ENCODE results near the gene GMDS.

GMDS gene

DNA sequence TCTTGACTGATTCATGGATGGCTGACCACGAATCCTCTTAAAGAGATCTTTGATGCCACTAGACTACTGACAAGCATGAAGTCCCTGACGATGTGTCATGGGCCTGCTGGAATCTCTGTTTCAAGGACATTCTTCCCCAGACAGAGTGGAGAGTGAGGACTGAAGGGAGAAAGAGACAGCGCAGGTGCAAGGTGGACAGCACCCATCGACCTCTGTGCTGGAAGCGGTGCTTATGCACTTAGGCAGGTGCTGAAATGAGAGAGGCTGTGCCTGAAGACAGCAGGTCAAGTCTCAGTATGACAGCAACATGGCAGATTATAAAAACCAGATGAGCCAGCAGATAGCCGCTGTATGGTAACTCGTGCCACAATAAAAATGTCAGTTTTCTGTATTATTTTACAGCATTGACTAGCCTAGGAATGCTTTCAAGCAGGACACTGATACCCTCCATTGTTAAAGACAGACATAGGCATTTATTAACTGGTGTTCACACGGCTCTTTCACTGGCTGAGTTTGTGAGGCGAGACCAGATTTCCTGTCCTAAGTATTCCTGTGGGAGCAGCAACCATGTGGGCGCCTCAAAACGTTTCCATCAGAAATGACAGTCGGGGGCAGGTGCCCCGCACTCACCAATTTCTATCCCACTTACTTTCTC is 588.2 kb downstream of the GMDS start:
- Histone ChIP-seq H3K4me3 (ENCODE audit: low read length) (no peak overlapping the region), H3K9ac (ENCODE audit: low read length) (no peak overlapping the region), H3K9me2 (replicated peaks; ENCODE audit: insufficient read depth, low read length) (no peaks in the 10 kb centered on the region), H3K4me1 (ENCODE audit: low read length) (no peaks in the 10 kb centered on the region), H2AFZ (ENCODE audit: low read length) (no peak overlapping the region), H3K36me3 (replicated peaks; ENCODE audit: insufficient read depth, low read length) (no peaks in the 10 kb centered on the region), H3K27ac (ENCODE audit: low read length) (no peak overlapping the region), H3K79me2 (ENCODE audit: low read length) (no peaks in the 10 kb centered on the region), H3K9me3 (replicated peaks; ENCODE audit: insufficient read depth, low read length) (no peaks in the 10 kb centered on the region), H3K4me2 (ENCODE audit: low read depth, low read length) (no peak overlapping the region), H4K20me1 (ENCODE audit: insufficient read depth, low read length) (no peaks in the 10 kb centered on the region), H3K27me3 (replicated peaks; ENCODE audit: insufficient read depth, low read length) (no peaks in the 10 kb centered on the region), H3F3A (ENCODE audit: insufficient read depth, low read length) (no peaks in the 10 kb centered on the region)
- TF ChIP-seq, protein P1, sequence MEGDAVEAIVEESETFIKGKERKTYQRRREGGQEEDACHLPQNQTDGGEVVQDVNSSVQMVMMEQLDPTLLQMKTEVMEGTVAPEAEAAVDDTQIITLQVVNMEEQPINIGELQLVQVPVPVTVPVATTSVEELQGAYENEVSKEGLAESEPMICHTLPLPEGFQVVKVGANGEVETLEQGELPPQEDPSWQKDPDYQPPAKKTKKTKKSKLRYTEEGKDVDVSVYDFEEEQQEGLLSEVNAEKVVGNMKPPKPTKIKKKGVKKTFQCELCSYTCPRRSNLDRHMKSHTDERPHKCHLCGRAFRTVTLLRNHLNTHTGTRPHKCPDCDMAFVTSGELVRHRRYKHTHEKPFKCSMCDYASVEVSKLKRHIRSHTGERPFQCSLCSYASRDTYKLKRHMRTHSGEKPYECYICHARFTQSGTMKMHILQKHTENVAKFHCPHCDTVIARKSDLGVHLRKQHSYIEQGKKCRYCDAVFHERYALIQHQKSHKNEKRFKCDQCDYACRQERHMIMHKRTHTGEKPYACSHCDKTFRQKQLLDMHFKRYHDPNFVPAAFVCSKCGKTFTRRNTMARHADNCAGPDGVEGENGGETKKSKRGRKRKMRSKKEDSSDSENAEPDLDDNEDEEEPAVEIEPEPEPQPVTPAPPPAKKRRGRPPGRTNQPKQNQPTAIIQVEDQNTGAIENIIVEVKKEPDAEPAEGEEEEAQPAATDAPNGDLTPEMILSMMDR (IDR thresholded peaks at IDR 0.05; ENCODE audit: low read length) = no peak
- TF ChIP-seq EZH2 (optimal IDR thresholded peaks at IDR 0.05; ENCODE audit: low read depth, low read length) = no peak
- no peak for TF ChIP-seq EZH2phosphoT487 (IDR thresholded peaks at IDR 0.05; ENCODE audit: low read length)
- DNase-seq = no peak

DNA sequence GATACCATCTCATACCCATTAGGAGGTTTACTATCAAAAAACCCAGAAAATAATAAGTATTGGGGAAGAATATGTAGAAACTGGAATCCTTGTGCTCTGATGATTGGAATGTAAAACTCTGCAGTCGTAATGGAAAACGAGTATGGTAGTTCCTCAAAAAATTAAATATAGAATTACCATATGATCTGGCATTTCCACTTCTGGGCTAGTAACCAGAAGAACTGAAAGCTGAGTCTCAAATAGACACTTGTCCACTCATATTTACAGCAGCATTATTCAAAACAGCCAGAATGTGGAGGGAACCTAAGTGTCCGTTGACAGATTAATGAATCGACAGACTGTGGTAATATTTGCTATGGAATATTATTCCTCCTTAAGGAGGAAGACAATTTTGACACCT is 591.4 kb downstream of the GMDS start:
- Histone ChIP-seq H3K27me3 (replicated peaks; ENCODE audit: insufficient read depth, low read length) (no peaks in the 10 kb centered on the region), H3K4me1 (ENCODE audit: low read length) (no peaks in the 10 kb centered on the region), H3K4me2 (ENCODE audit: low read depth, low read length) (no peak overlapping the region), H3K9me2 (replicated peaks; ENCODE audit: insufficient read depth, low read length) (no peaks in the 10 kb centered on the region), H4K20me1 (ENCODE audit: insufficient read depth, low read length) (no peaks in the 10 kb centered on the region), H3K79me2 (ENCODE audit: low read length) (no peaks in the 10 kb centered on the region), H3K27ac (ENCODE audit: low read length) (no peak overlapping the region), H3K4me3 (ENCODE audit: low read length) (no peak overlapping the region), H2AFZ (ENCODE audit: low read length) (no peak overlapping the region), H3K9ac (ENCODE audit: low read length) (no peak overlapping the region), H3K9me3 (replicated peaks; ENCODE audit: insufficient read depth, low read length) (no peaks in the 10 kb centered on the region), H3F3A (ENCODE audit: insufficient read depth, low read length) (no peaks in the 10 kb centered on the region), H3K36me3 (replicated peaks; ENCODE audit: insufficient read depth, low read length) (no peaks in the 10 kb centered on the region)
- TF ChIP-seq EZH2 (optimal IDR thresholded peaks at IDR 0.05; ENCODE audit: low read depth, low read length) = no peak
- TF ChIP-seq EZH2phosphoT487 (IDR thresholded peaks at IDR 0.05; ENCODE audit: low read length) = no peak
- TF ChIP-seq, protein P1 (IDR thresholded peaks at IDR 0.05; ENCODE audit: low read length) = no peak
- DNase-seq = no peak

DNA sequence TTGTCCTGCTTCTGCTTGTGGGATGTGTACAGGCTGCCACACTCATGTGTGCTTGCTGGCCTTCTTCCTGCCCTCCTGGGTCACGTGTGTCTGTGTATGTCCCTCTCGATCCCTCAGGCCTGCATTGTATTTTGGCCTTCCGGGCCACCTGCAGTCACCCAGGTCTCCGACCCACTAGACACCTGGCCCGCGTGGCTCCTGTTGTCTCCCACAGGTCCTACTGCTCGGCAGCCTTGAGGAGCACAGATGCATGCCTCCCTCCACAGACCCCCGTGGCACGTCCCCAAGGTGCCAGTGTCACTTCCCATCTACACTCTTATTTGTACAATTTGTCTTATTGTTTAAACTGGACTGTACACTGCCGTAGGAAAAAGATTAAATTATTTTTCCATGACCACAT is 592.6 kb downstream of the GMDS start:
- no peaks in the 10 kb centered on the region for H3K79me2 ChIP-seq (ENCODE audit: low read length)

More for the DNA sequence above, 592.6 kb downstream of the GMDS start:
- Histone ChIP-seq H3F3A (ENCODE audit: insufficient read depth, low read length) (no peaks in the 10 kb centered on the region), H3K36me3 (replicated peaks; ENCODE audit: insufficient read depth, low read length) (no peaks in the 10 kb centered on the region), H3K27ac (ENCODE audit: low read length) (no peak overlapping the region), H3K9me3 (replicated peaks; ENCODE audit: insufficient read depth, low read length) (no peaks in the 10 kb centered on the region), H3K4me3 (ENCODE audit: low read length) (no peak overlapping the region), H3K4me1 (ENCODE audit: low read length) (no peaks in the 10 kb centered on the region), H2AFZ (ENCODE audit: low read length) (no peak overlapping the region), H4K20me1 (ENCODE audit: insufficient read depth, low read length) (no peaks in the 10 kb centered on the region), H3K27me3 (replicated peaks; ENCODE audit: insufficient read depth, low read length) (no peaks in the 10 kb centered on the region), H3K9me2 (replicated peaks; ENCODE audit: insufficient read depth, low read length) (no peaks in the 10 kb centered on the region), H3K9ac (ENCODE audit: low read length) (no peak overlapping the region), H3K4me2 (ENCODE audit: low read depth, low read length) (no peak overlapping the region)
- TF ChIP-seq EZH2phosphoT487 (IDR thresholded peaks at IDR 0.05; ENCODE audit: low read length) = no peak
- TF ChIP-seq, protein P1 (IDR thresholded peaks at IDR 0.05; ENCODE audit: low read length) = no peak
- no peak for TF ChIP-seq EZH2 (optimal IDR thresholded peaks at IDR 0.05; ENCODE audit: low read depth, low read length)
- DNase-seq = no peak
